T-helper 17 cell (primary cell): ENCODE data around the gene SGK1. TPM values are rescaled to one million over a fixed set of nuclear protein-coding genes. Genes with fewer than 3 reads are reported as not detected.

Source experiments
- ATAC-seq: fragments of 150-1000 bp; cut with Tn5 transposase; 2 replicates; pipeline ENCODE4 v1.10.0; 2021; ENCODE audit warnings: mild to moderate bottlenecking, moderate library complexity
- DNase-seq, 3 donors: peaks; one replicate each; pipeline versions ENCODE4 v3.0.0 to v3.0.0-alpha.2; 2020 to 2021
- H3K9me3 ChIP-seq: one replicate; pipeline ENCODE4 v1.7.0; 2013; ENCODE audit warnings: low read length, mild to moderate bottlenecking; ENCODE audit not compliant: control insufficient read depth, poor library complexity, severe bottlenecking
- H3K27ac Mint-ChIP-seq: one replicate; pipeline ENCODE4 v1.8.0; 2022; ENCODE audit warnings: mild to moderate bottlenecking, moderate library complexity, mixed read lengths
- H3K27me3 Mint-ChIP-seq: one replicate; pipeline ENCODE4 v1.8.0; 2022; ENCODE audit warnings: mixed read lengths
- H3K36me3 Mint-ChIP-seq: one replicate; pipeline ENCODE4 v1.8.0; 2022; ENCODE audit warnings: low read depth, mixed read lengths
- H3K4me1 Mint-ChIP-seq: one replicate; pipeline ENCODE4 v1.8.0; 2022; ENCODE audit warnings: mild to moderate bottlenecking, mixed read lengths
- H3K4me3 Mint-ChIP-seq: one replicate; pipeline ENCODE4 v1.8.0; 2022; ENCODE audit warnings: mild to moderate bottlenecking, moderate library complexity, mixed read lengths
- total RNA-seq, 4 donors: library from RNA in 2 of 4; stranded (reverse) in 2 of 4; gene quantifications; one replicate each; pipeline ENCODE4 v1.2.3 and lab custom pipeline; 2022 to 2026

Gene SGK1
- total RNA-seq, 2 donors from 2014 or later = 103 to 132 TPM

GRCh38 chr6:134176264-134176975 lies 141.5 kb downstream of the SGK1 start:
- peaks cover 38% of the 10 kb centered on the region for H3K4me1 Mint-ChIP-seq
- ATAC-seq = no peak

DNA sequence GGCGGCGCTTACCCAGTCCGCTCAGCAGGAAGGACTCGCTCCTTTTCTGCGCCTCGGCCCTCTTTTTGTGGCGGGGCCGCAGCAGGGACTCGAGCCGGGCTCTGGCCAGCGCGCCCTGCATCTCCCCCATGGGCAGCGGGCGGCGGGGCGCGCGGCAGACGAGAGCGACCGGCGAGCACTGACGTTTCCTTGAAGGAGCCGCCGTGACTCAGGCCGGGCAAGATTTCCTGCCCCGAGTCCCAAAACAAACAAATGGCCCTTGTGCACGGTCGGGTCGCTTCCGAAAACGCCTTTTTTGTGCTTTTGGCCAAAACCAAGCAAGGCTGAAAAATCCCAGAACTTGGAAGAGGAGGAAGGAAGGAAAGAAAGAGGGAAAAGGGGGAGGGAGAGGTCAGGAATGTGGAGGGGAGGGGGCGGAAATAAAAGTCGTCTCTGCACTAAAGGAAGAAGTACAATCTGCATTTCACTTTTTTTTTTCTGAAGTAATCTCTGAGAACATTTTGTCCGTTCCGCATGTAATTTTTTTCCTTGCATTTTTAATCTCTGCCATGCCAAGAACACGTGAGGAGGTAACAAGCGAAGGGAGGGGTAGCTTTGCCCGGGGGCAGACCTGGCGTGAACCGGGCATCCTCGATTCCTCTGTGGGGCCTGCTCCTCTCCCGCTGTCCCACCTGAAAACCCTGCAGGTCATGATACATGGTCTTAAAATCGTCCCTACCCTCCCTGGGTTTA lies 142.2 kb downstream of the SGK1 start:
- peak overlapping the region; percentile 95 for H3K27ac Mint-ChIP-seq
- H3K4me1 Mint-ChIP-seq = peaks cover 44% of the 10 kb centered on the region
- H3K27me3 Mint-ChIP-seq = no peaks in the 10 kb centered on the region
- peak overlapping the region; percentile 93 for H3K4me3 Mint-ChIP-seq
- no peak for ATAC-seq
- peak in 2 of 3 donors; percentile 25 to 27 for DNase-seq
- H3K36me3 Mint-ChIP-seq = peaks cover 2% of the 10 kb centered on the region
- no peaks in the 10 kb centered on the region for H3K9me3 ChIP-seq

More at GRCh38 chr6:134176264-134176975, 141.5 kb downstream of the SGK1 start:
- Mint-ChIP-seq H3K4me3 (peak overlapping the region; percentile 93), H3K36me3 (no peaks in the 10 kb centered on the region), H3K27me3 (no peaks in the 10 kb centered on the region), H3K27ac (peak overlapping the region; percentile 95)
- no peaks in the 10 kb centered on the region for H3K9me3 ChIP-seq
- DNase-seq = no peak

GRCh38 chr6:134174672-134175531 lies 143.0 kb downstream of the SGK1 start:
- H3K27ac Mint-ChIP-seq = peak overlapping the region; percentile 95
- peak; percentile 79 for ATAC-seq
- no peaks in the 10 kb centered on the region for H3K9me3 ChIP-seq
- peaks cover 44% of the 10 kb centered on the region for H3K4me1 Mint-ChIP-seq
- peaks cover 3% of the 10 kb centered on the region for H3K36me3 Mint-ChIP-seq
- H3K27me3 Mint-ChIP-seq = no peaks in the 10 kb centered on the region
- peak overlapping the region; percentile 93 for H3K4me3 Mint-ChIP-seq
- peak; percentile 91 to 95 (median 93) for DNase-seq

DNA sequence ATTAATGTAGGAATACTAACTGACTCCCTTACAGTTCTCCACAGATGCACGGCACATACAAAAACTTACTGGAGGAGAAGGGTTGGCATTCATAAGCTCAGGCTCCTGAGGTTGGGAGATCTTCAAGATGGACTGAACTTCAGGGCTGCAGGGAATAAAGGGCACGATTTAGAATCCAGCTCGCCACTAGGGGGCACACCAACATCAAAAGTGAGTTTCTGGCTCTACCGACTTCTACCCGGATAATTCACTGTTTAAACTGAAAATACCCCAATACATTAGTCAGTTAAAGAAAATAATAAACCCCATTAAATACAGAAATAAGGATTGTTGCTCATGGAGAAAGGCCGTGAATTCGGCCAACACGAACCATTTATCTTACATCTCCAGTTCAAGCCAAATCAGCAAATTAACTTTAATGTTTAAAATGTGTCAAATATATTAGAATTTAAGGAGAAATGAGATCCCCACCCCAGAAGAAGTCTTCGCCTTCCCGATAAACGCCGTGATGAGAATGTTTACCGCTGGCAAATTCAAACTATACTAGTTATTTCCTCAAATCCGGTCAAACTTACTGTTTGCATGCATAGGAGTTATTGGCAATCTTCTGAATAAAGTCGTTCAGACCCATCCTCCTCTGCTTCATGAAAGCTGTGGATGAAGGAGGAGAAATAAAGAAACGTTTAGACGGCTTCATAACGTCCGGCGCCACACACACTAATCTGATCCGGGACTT lies 143.8 kb downstream of the SGK1 start:
- DNase-seq (peak; percentile 72 to 85 (median 72)), ATAC-seq (peak; percentile 30)
- H3K9me3 ChIP-seq = no peaks in the 10 kb centered on the region
- Mint-ChIP-seq H3K27me3 (no peaks in the 10 kb centered on the region), H3K4me1 (peaks cover 45% of the 10 kb centered on the region), H3K27ac (peak overlapping the region; percentile 94), H3K4me3 (peak overlapping the region; percentile 93), H3K36me3 (peaks cover 6% of the 10 kb centered on the region)

- Mint-ChIP-seq H3K4me3 (peak overlapping the region; percentile 55), H3K27ac (peak overlapping the region; percentile 94), H3K36me3 (peaks cover 6% of the 10 kb centered on the region), H3K4me1 (peaks cover 43% of the 10 kb centered on the region), H3K27me3 (no peaks in the 10 kb centered on the region)
- no peak for ATAC-seq
- H3K9me3 ChIP-seq = no peaks in the 10 kb centered on the region
- DNase-seq = no peak
Observed at GRCh38 chr6:134173366-134173725, 144.6 kb downstream of the SGK1 start.

GRCh38 chr6:134172706-134173365 lies 145.1 kb downstream of the SGK1 start:
- no peak for DNase-seq
- peaks cover 6% of the 10 kb centered on the region for H3K36me3 Mint-ChIP-seq
- peak overlapping the region; percentile 55 for H3K4me3 Mint-ChIP-seq
- no peaks in the 10 kb centered on the region for H3K9me3 ChIP-seq
- no peaks in the 10 kb centered on the region for H3K27me3 Mint-ChIP-seq
- H3K4me1 Mint-ChIP-seq = peaks cover 39% of the 10 kb centered on the region
- no peak for ATAC-seq
- H3K27ac Mint-ChIP-seq = peak overlapping the region; percentile 94

GRCh38 chr6:134172020-134172705 lies 145.7 kb downstream of the SGK1 start:
- no peaks in the 10 kb centered on the region for H3K9me3 ChIP-seq
- Mint-ChIP-seq H3K4me3 (no peak overlapping the region), H3K27ac (no peak overlapping the region), H3K36me3 (peaks cover 8% of the 10 kb centered on the region), H3K4me1 (peaks cover 33% of the 10 kb centered on the region), H3K27me3 (no peaks in the 10 kb centered on the region)
- no peak for DNase-seq
- ATAC-seq = no peak

- Mint-ChIP-seq H3K4me1 (peaks cover 34% of the 10 kb centered on the region), H3K36me3 (peaks cover 8% of the 10 kb centered on the region), H3K27me3 (no peaks in the 10 kb centered on the region), H3K27ac (no peak overlapping the region), H3K4me3 (no peak overlapping the region)
- DNase-seq = no peak
- no peak for ATAC-seq
- H3K9me3 ChIP-seq = no peaks in the 10 kb centered on the region
Observed at GRCh38 chr6:134171517-134171916, 146.4 kb downstream of the SGK1 start.

DNA sequence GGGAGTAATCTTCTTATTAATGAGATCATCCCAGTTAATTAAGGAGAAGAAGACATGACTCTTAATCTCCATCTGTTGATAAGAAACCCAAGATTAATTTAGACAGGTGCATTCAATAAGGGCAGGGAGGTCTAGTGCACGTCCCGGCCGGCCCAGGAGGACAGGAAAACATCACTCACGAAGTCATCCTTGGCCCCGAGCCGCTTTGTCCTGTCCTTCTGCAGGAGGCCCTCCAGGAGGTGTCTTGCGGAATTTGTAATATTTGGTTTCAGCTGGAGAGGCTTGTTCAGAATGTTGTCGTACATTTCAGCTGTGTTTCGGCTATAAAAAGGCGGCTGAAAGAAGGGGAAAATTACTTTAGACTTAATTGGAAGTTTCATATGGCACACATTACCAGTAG lies 147.1 kb downstream of the SGK1 start:
- peaks cover 31% of the 10 kb centered on the region for H3K4me1 Mint-ChIP-seq
- H3K4me3 Mint-ChIP-seq = peak overlapping the region; percentile 33
- DNase-seq = no peak
- ATAC-seq = no peak
- H3K36me3 Mint-ChIP-seq = peaks cover 8% of the 10 kb centered on the region
- H3K9me3 ChIP-seq = no peaks in the 10 kb centered on the region
- H3K27ac Mint-ChIP-seq = no peak overlapping the region
- no peaks in the 10 kb centered on the region for H3K27me3 Mint-ChIP-seq

DNA sequence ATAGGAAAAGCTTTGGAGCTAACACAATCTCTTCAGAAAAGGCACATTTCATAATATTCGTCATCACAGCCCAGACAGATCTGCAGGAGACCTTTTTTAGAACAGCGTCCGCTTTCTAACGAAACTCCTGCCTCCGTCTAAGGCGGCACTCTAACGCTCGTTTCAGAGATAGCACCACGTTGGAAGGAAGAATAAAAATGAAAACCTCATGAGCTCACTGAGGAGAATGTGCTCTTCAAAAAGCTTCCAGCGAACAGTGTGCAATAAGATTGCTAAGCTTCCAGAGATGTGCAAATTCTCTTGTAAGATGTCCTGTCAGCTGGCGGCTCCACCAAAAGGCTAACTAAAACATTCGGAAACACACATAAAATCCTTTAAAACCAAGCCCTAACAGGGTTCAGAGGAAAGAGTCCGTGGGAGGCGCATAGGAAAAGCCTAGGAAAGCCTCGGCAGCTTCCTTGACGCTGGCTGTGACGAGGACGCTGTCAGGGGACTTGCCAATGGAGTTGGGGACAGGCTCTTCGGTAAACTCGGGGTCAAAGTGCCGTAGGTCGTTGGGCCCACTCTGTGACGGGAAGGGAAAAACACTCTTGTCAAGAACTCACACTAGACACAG lies 147.9 kb downstream of the SGK1 start:
- Mint-ChIP-seq H3K4me3 (no peak overlapping the region), H3K27ac (peak overlapping the region; percentile 43), H3K27me3 (no peaks in the 10 kb centered on the region), H3K36me3 (peaks cover 8% of the 10 kb centered on the region), H3K4me1 (peaks cover 27% of the 10 kb centered on the region)
- no peaks in the 10 kb centered on the region for H3K9me3 ChIP-seq
- no peak for ATAC-seq
- no peak for DNase-seq

DNA sequence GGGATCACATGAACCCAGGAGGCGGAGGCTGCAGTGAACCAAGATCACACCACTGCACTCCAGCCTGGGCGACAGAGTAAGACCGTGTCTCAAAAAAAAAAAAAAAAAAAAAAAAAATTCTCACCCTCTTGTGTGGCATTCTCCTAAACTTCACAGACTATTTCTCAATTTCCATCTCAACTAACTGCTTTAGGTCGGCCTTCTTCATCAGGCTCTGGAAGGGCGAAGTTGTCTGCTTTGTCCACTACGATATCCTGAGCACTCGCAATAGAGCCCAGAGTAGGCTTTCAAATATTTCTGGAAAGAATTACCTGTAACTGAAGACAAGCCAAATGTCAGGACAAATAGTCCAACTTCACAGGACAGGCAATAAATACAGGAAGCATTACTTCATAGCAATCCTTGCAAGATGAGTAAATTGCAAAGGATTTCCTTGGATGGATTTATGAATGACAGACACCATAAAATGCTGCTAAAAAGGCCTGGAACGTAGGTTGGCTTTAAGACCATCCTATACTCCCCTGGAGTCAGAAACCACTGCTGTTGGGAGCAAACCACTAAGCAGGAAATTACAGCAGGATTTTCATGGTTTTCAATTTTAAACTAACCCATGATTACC lies 149.2 kb downstream of the SGK1 start:
- Mint-ChIP-seq H3K36me3 (peaks cover 8% of the 10 kb centered on the region), H3K27me3 (no peaks in the 10 kb centered on the region), H3K4me1 (peaks cover 19% of the 10 kb centered on the region), H3K27ac (no peak overlapping the region), H3K4me3 (no peak overlapping the region)
- no peak for ATAC-seq
- H3K9me3 ChIP-seq = no peaks in the 10 kb centered on the region
- DNase-seq = no peak
